ENCODE measurements around the gene MGRN1. TPM values are rescaled to one million over a fixed set of nuclear protein-coding genes. Genes with fewer than 3 reads are reported as not detected.

Gene MGRN1
- total RNA-seq, 8 experiments from 2014 or later = 16.3 to 69.6 (median 34.5) TPM

DNA sequence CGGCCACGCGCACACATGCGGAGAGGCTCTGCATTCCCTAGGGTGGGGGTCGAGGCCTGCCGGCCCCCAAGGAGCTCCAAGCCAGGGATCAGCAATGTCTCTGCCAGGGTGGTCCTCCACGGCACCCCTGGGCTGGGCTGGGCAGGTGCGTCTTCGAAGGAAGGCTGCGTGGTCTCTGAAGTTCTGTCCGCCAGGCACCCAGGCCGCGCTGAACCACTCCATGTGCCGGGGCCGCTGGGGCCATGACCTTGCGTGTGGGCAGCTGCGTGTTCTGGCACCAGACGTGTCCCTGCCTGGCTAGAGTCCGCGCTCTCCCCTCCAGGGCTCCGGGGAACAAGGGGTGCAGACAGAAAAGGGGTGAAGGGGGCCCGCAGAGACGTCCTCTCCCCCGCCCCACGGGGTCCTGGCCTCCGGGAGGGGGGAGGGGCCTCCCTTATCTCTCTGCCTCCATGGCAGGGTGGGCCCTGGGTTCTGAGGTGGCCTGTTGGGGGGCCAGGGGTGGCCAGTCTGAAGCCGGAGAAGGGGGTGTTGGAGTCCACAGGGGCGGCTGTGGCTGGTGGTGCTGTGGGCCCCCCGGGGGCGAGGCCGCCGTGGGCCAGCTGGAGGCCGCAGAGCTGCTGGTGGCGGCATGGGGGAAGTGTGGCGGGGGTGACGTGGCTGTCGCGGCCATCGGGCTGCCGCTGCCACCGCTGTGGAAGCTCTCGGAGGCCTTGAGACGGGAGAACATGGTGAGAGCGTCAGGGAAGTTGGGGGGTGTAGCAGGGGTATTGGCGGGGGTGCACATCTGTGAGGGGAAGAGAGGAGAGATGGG is 15.2 kb upstream of the MGRN1 start:
- in situ Hi-C loops (cut with MboI; ENCODE audit: low pct_unique_long_range_greater_than_20kb in 2 of 9, low sequenced_read_pairs in 9 of 9, unreplicated experiment in 9 of 9) = no loop called here
- Histone ChIP-seq H3K4me1 (replicated peaks in 1 of 2) (peaks cover 6% of the 10 kb centered on the region in 2 donors), H3K4me3 (no peak overlapping the region), H3K27ac (no peak overlapping the region)
- WGBS, 10 experiments = no CpG with 5 or more reads among the region's 45 CpGs
- peak in 2 of 8 experiments; percentile 2 to 9 for ATAC-seq (replicated peaks in 6 of 8)

DNA sequence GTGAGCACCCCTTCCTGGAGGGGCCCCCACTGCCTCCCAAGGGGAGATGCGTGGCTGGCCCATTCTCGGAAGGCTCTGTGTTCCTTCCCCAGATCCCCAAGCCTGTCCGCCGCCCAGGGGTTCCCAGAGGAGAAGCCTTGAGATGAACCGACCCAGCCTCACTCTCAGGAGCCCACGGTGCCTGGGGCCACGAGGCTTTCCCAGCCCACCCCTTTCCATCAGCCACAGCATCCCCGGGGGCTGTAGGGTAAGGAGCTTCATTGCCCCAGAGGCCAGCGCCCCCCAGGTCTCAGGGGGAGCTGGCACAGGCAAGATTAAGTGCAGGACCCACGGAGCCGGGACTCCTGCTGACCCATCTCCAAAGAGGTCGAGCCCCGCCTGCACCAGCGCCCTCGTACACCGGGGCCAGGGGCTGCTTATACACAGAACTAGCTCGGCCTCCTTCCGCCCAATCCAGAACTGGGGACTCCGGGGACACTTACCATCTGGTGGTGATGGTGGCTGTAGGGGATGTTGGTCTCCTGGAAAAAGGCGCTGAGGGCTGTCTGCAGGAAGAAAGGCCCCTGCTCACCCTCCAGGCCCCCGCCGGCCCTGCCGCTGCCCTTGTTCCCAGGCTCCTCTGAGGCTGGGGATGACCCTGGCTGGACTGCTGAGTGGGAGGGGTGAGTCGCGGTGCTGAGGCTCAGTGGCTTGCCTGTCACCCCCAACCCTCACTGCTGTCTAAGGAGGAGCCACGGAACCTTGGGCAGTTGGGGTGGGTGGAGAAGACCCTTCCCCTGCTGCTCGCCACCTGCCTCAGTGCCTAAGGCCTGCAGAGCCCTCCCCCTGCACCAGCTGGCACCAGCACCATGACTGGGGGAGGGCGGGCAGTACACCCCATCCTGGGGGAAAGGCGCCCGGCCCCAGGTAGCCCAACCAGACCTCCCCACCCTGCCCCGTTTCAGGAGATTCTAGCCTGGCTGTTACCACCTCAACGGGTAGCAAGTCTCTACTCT is 14.3 kb upstream of the MGRN1 start:
- in situ Hi-C loops (cut with MboI; ENCODE audit: low pct_unique_long_range_greater_than_20kb in 2 of 9, low sequenced_read_pairs in 9 of 9, unreplicated experiment in 9 of 9) = no loop called here
- H3K4me3 ChIP-seq = no peak overlapping the region
- H3K27ac ChIP-seq = no peak overlapping the region
- ATAC-seq (replicated peaks in 6 of 8) = no peak
- H3K4me1 ChIP-seq (replicated peaks in 1 of 2) = peaks cover 6 to 11% of the 10 kb centered on the region in 2 donors
- WGBS, 10 experiments = 100% methylated on average over 1 to 4 of the region's 32 CpGs; no CpG with 5 or more reads in 8 of the 10 experiments

DNA sequence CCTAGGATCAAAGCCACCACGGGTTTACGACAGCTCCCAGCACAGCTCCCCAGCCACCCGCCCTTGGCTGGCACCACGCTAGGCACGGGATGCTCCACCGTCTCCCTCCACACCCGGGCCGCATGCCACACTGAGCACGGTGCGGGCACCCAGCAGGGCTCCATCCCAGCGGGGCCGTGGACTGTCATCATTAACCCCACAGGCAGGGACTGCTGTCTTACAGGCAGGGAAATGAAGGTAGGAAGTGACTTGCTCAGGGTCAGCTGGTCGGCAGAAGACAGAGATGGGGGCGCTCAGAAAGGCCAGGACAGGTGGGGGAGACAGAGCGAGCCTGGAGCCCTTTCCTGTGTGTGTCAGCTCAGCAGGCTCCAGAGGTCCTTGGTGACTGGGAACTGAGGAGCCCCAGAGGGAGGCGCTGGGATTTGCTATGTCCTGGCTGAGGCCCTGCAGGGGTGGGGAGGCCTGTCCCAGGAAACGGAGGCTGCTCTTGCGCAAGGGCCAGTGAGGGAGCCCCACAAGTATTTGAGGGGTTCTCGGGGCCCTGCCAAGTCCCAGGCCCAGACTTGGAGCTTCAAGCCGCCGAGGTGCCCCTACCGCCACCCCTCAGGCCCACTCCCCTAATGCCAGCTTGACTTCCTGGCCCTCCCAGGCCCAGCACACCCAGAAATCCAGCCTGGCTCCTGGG is 13.1 kb upstream of the MGRN1 start:
- in situ Hi-C loops (cut with MboI; ENCODE audit: low pct_unique_long_range_greater_than_20kb in 2 of 9, low sequenced_read_pairs in 9 of 9, unreplicated experiment in 9 of 9) = no loop called here
- Histone ChIP-seq H3K4me3 (no peak overlapping the region), H3K27ac (no peak overlapping the region), H3K4me1 (replicated peaks in 1 of 2) (peaks cover 10 to 16% of the 10 kb centered on the region in 2 donors)
- ATAC-seq (replicated peaks in 6 of 8) = no peak
- WGBS, 10 experiments = 67 to 100% (median 83%) methylated on average over 1 to 3 of the region's 22 CpGs; no CpG with 5 or more reads in 5 of the 10 experiments

DNA sequence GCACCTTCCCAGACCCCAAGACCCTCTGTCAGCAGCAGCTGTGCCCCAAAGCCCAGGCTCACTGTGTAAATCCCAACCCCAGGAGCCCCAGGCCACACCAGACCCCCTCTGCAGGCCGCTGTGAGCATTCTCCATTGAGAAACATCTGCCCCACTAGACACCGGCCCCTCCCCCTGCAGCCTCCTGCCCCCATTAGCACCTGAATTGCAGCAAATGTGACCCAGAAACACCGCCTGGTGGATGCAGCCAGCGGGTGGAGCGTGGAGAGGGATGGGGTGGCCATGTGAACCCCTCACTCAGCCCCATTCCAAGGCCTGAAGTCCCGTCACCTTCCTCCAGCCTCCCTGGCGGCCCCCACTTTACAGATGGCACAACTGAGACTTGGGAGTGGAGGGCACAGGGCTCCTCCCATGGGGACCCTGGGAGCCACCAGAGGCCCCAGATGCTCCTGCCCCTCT is 12.1 kb upstream of the MGRN1 start:
- H3K27ac ChIP-seq = no peak overlapping the region
- no CpG with 5 or more reads among the region's 7 CpGs for WGBS, 10 experiments
- in situ Hi-C loops (cut with MboI; ENCODE audit: low pct_unique_long_range_greater_than_20kb in 2 of 9, low sequenced_read_pairs in 9 of 9, unreplicated experiment in 9 of 9) = no loop called here
- no peak for ATAC-seq (replicated peaks in 6 of 8)
- H3K4me1 ChIP-seq (replicated peaks in 1 of 2) = peaks cover 18 to 26% of the 10 kb centered on the region in 2 donors
- H3K4me3 ChIP-seq = no peak overlapping the region

DNA sequence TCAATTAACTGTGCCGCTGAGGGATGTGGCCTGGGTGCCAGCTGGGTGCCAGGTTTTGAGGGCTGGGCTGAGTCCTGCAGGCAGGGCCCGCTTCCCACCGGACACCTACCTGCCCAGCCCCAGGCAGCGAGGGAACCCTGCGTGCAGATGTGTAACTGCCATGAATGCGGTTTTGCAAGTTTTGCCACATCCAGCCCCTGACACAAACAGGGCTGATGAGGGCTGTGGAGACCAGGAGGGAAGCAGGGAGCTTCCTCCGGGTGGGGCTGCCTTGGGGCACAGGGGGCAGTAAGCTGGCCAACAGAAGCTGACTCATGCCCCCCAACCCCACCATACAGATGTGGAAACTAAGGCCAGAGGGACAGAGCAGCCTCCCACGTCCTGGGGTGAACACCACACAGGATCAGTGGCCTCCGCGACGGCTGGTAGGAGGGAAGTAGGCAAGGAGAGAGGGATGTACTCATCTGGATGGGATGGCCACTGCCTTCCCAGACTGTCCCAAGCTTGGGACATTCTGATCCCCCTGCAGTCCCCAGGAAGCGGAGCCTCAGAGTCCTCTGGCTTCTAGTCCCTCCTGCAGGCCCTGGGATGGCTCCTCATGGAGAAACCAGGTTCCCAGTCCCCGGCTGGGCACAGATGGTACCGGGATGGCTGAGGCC is 11.5 kb upstream of the MGRN1 start:
- no peak for ATAC-seq (replicated peaks in 6 of 8)
- peak overlapping the region; percentile 77 to 92 (median 90) for H3K4me3 ChIP-seq
- no peak overlapping the region for H3K27ac ChIP-seq
- in situ Hi-C loops (cut with MboI; ENCODE audit: low pct_unique_long_range_greater_than_20kb in 2 of 9, low sequenced_read_pairs in 9 of 9, unreplicated experiment in 9 of 9) = no loop called here
- peaks cover 18 to 29% of the 10 kb centered on the region in 2 donors for H3K4me1 ChIP-seq (replicated peaks in 1 of 2)
- WGBS, 10 experiments = 0 to 55% methylated on average over 1 to 4 of the region's 14 CpGs; no CpG with 5 or more reads in 8 of the 10 experiments

DNA sequence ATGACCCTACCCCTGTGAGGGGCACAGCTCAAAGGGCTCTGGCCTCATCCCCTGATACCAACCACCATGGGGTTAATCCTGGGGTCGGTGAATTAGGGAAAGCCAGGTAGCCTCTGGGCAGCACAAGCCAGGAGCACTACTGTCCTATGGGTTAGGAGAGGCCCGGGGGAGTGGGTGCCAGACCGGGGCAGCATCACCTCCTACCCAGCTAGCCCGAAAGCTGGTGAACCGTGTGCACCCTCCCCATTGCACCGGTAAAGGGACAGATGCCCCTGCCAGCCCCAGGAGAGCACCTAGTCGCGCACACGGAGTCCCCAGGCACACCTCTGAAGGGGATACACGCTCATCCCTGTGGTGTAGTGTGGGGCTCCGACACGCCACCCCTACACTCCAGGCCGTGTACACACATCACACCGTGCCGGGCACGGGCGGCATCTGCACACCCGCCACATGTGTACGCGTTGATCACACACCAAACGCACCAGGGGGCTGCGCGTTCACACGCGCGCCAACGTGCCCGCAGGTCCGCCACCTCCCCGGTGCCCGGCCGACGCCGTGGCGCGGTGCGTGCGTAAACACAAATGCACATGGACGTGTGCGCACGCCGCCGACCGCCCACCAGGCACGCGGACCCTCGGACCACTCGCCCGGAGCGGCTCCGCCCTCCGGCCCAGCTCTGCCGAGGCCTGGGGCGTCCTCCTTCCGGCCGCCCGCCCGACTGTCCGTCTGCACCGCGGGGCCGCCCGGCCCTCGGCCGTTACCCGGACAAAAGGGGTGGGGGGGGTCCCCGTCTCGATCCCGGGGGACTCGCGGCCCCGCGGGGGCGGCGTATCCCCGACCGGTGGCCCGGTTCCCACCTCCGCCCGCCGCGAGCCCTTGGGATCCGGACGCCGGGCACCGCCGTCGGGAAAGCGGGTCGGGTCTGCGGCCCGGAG is 10.7 kb upstream of the MGRN1 start:
- peak in 4 of 8 experiments; percentile 0 to 4 (median 1) for ATAC-seq (replicated peaks in 6 of 8)
- WGBS, 10 experiments = 0% methylated on average over 26 of the region's 92 CpGs; no CpG with 5 or more reads in 9 of the 10 experiments
- in situ Hi-C loops (cut with MboI; ENCODE audit: low pct_unique_long_range_greater_than_20kb in 2 of 9, low sequenced_read_pairs in 9 of 9, unreplicated experiment in 9 of 9) = no loop called here
- peak overlapping the region; percentile 77 to 92 (median 90) for H3K4me3 ChIP-seq
- peak overlapping the region; percentile 75 to 83 for H3K27ac ChIP-seq
- peaks cover 18 to 29% of the 10 kb centered on the region in 2 donors for H3K4me1 ChIP-seq (replicated peaks in 1 of 2)

DNA sequence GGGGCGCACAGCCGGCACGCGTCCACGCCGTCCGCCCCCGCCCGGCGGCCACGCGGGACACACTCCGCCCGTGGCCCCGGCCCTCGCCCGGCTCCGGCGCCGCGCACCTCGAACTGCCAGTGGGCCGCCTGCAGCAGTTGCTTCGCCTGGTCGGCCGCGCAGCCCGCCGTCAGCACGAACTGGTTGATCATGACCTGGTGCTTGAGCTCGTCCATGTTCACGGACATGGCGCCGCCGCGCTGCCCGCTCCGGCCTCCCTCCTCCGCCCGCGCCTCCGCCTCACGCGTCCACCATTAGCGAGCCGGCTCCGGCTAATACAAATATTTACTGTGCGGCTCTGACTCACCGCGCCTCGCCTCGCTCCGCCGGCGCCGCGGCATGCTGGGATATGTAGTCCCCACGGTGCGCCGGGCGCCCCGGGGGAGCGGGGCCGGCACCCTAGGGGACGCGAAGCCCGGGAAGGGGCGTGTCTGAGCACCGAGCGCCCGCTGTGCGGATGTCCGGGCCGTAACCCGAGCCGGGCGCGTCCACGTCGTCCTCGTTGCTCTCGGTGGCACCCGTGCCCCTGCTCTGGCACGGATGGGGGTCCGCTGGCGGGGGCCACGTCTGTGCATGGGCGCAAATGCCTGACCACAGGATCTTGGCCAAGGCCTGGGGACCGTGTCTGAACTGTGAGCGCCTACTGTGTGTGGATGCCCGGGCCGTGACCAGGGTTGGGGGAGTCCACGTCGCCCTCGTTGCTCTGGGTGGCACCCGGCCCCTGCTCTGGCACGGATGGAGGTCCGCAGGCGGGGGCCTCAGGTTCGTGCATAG is 9.8 kb upstream of the MGRN1 start, which contains the start of gene UBALD1:
Gene UBALD1, minus strand, starts transcription at position 318 of the 813 bp plus-strand sequence. Its CDS starts 91 bp downstream, at position 227.
- 0 to 80% (median 28%) methylated on average over 1 to 9 of the region's 100 CpGs; no CpG with 5 or more reads in 6 of the 10 experiments for WGBS, 10 experiments

DNA sequence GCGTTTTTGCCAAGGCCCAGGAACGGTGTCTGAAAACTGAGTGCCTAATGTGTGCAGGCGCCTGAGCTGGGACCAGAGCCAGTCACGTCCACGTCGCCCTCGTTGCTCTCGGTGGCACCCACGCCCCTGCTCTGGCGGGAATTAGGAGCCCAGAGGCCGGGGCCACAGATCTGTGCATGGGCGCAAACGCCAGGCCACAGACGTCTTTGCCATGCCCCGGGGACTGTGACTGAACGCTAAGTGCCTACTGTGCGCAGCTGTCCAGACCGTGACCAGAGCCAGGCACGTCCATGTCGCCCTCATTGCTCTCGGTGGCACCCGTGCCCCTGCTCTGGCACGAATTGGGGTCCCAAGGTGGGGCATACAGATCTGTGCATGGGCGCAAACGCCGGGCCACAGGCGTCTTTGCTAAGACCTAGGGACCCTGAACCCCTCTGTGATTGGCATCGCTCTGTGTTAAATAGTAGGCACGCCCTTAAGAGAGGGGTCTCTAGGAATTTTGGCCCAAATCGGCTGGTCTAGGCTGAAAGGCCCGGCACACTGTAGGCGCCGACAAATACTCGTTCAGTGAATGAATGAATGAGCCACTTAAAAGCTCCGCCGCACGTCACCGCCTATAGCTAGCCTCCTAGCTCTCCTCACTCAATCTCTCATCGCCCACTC is 9.1 kb upstream of the MGRN1 start:
- in situ Hi-C loops (cut with MboI; ENCODE audit: low pct_unique_long_range_greater_than_20kb in 2 of 9, low sequenced_read_pairs in 9 of 9, unreplicated experiment in 9 of 9) = no loop called here
- H3K4me3 ChIP-seq = peak overlapping the region in 4 of 5 donors; percentile 13 to 92 (median 89)
- H3K4me1 ChIP-seq (replicated peaks in 1 of 2) = peaks cover 18 to 29% of the 10 kb centered on the region in 2 donors
- peak overlapping the region; percentile 75 to 83 for H3K27ac ChIP-seq
- no peak for ATAC-seq (replicated peaks in 6 of 8)
- WGBS, 10 experiments = 50 to 100% (median 72%) methylated on average over 1 to 12 of the region's 39 CpGs; no CpG with 5 or more reads in 4 of the 10 experiments

More for the DNA sequence above, 9.8 kb upstream of the MGRN1 start, which contains the start of gene UBALD1:
- H3K27ac ChIP-seq = peak within 1 kb of the TSS; percentile 75 to 83
- H3K4me1 ChIP-seq (replicated peaks in 1 of 2) = peaks cover 18 to 29% of the 10 kb centered on the region in 2 donors
- H3K4me3 ChIP-seq = peak within 1 kb of the TSS; percentile 77 to 92 (median 90)
- ATAC-seq (replicated peaks in 6 of 8) = peak; percentile 39 to 68 (median 58)
- in situ Hi-C loops (cut with MboI; ENCODE audit: low pct_unique_long_range_greater_than_20kb in 2 of 9, low sequenced_read_pairs in 9 of 9, unreplicated experiment in 9 of 9) = no loop called here

DNA sequence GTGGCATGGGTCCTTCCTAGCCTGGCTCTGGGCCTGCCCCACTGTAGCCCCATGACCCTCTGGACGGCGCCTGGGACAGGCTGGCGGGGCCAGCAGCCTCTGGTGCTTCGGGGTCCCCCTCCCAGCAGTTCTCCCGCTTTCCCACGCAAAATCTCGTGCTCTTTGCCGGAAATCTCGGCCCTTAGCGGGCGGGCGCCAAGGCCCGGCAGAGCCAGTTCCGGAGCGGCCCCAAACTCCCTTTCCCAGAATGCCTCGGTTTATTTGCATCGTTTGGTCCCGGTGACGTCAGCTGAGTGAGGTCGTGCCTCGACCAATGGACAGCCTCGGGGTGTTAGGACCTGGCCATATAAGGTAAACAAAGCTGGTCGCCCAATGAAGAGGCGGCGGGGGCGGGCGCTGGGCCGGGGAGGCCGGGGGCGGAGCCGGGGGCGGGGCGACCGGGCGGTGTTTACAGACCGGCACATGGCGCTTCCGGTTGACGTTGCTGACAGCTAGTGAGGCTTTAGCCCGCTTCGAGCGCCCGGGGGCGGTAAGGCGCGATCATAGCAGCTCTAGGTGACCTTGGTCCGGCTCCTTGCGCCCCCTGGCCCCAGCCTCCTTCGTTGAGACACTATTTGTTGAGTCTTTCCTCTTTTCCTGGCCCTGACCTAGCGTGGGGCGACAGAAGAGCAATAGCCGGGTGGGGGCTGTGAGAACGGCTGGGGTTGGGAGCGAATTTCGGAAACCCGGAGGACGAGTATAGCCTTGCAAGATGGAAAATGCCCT is 8.4 kb upstream of the MGRN1 start:
- WGBS, 10 experiments = 0 to 1% (median 1%) methylated on average over 8 to 22 of the region's 57 CpGs; no CpG with 5 or more reads in 7 of the 10 experiments
- Histone ChIP-seq H3K4me1 (replicated peaks in 1 of 2) (peaks cover 18 to 29% of the 10 kb centered on the region in 2 donors), H3K27ac (peak overlapping the region; percentile 98), H3K4me3 (peak overlapping the region; percentile 34 to 44 (median 42))
- in situ Hi-C loops (cut with MboI; ENCODE audit: low pct_unique_long_range_greater_than_20kb in 2 of 9, low sequenced_read_pairs in 9 of 9, unreplicated experiment in 9 of 9) = no loop called here
- ATAC-seq (replicated peaks in 6 of 8) = peak; percentile 59 to 86 (median 80)

Data from motor neuron (in vitro differentiated cells).